Loucy (cell line): ENCODE data around the gene CMTR2.

Experiments used
- H2AFZ ChIP-seq: fragments of 200-600 bp; sonication (generic); 2 replicates; pipeline ENCODE4 v1.6.0; 2016; ENCODE audit warnings: antibody characterized with exemption, mild to moderate bottlenecking, low read length, moderate library complexity
- H3F3A ChIP-seq: fragments of 200-600 bp; 2 replicates; pipeline ENCODE4 v1.6.0; 2016; ENCODE audit warnings: antibody characterized with exemption, low read depth, mild to moderate bottlenecking
- H3K27me3 ChIP-seq: fragments of 200-600 bp; sonication (generic); 2 replicates; pipeline ENCODE4 v1.6.1; 2014; ENCODE audit warnings: low read length, mild to moderate bottlenecking; ENCODE audit not compliant: insufficient read depth, poor library complexity, severe bottlenecking
- H3K36me3 ChIP-seq: fragments of 200-600 bp; sonication (generic); 2 replicates; pipeline ENCODE4 v1.6.1; 2016; ENCODE audit warnings: low read length; ENCODE audit not compliant: insufficient read depth
- H3K4me1 ChIP-seq: fragments of 200-600 bp; sonication (generic); 2 replicates; pipeline ENCODE4 v1.5.1; 2014; ENCODE audit warnings: low read length, mild to moderate bottlenecking; ENCODE audit not compliant: insufficient read depth, poor library complexity, severe bottlenecking
- H3K4me2 ChIP-seq: fragments of 200-600 bp; sonication (generic); 2 replicates; pipeline ENCODE4 v1.6.0; 2014; ENCODE audit warnings: antibody characterized with exemption, low read length, low read depth, mild to moderate bottlenecking; ENCODE audit not compliant: poor library complexity, severe bottlenecking
- H3K4me3 ChIP-seq: fragments of 200-600 bp; sonication (generic); 2 replicates; pipeline ENCODE4 v1.5.1; 2014; ENCODE audit warnings: low read length, mild to moderate bottlenecking, mixed read lengths; ENCODE audit not compliant: poor library complexity, severe bottlenecking
- H3K79me2 ChIP-seq: fragments of 200-600 bp; sonication (generic); 2 replicates; pipeline ENCODE4 v1.6.1; 2014; ENCODE audit warnings: low read length; ENCODE audit not compliant: insufficient read depth
- H3K9ac ChIP-seq: fragments of 200-600 bp; sonication (generic); 2 replicates; pipeline ENCODE4 v1.6.0; 2014; ENCODE audit warnings: mild to moderate bottlenecking, low read depth, low read length, moderate library complexity; ENCODE audit not compliant: poor library complexity, severe bottlenecking
- H3K9me2 ChIP-seq: fragments of 200-600 bp; sonication (generic); replicated peaks from 2 replicates; pipeline ENCODE4 v1.6.1; 2016; ENCODE audit warnings: low read depth, low read length, mixed read lengths
- H3K9me3 ChIP-seq: fragments of 200-600 bp; sonication (generic); 2 replicates; pipeline ENCODE4 v1.6.1; 2014; ENCODE audit warnings: mild to moderate bottlenecking, antibody characterized with exemption, low read length, low read depth; ENCODE audit not compliant: insufficient read depth
- H4K20me1 ChIP-seq: fragments of 200-600 bp; sonication (generic); 2 replicates; pipeline ENCODE4 v1.6.0; 2014; ENCODE audit warnings: antibody characterized with exemption, low read length, mild to moderate bottlenecking; ENCODE audit not compliant: insufficient read depth, poor library complexity, severe bottlenecking
- EZH2phosphoT487 ChIP-seq: fragments of 200-600 bp; IDR thresholded peaks from 2 replicates; pipeline ENCODE4 v1.6.1; 2018; ENCODE audit warnings: antibody characterized with exemption, mild to moderate bottlenecking, moderate library complexity, borderline replicate concordance
- TF ChIP-seq, protein P1 (sequence below): fragments of 200-600 bp; sonication (generic); conservative IDR thresholded peaks from 2 replicates; pipeline ENCODE4 v1.5.1; 2014; ENCODE audit warnings: mild to moderate bottlenecking, antibody characterized with exemption, low read length

The CMTR2 gene

GRCh38 chr16:71283612-71284011 lies 5.6 kb downstream of the CMTR2 start:
- no peaks in the 10 kb centered on the region for H3F3A ChIP-seq
- no peak overlapping the region for H3K4me3 ChIP-seq
- peaks cover 13% of the 10 kb centered on the region; the same call in 1 of the 2 replicates for H3K36me3 ChIP-seq
- no peak for TF ChIP-seq EZH2phosphoT487
- H3K4me1 ChIP-seq = peaks cover 19% of the 10 kb centered on the region
- H3K9me2 ChIP-seq = no peaks in the 10 kb centered on the region
- H3K4me2 ChIP-seq = no peak overlapping the region
- H3K9me3 ChIP-seq = no peaks in the 10 kb centered on the region
- H3K27me3 ChIP-seq = no peaks in the 10 kb centered on the region
- H2AFZ ChIP-seq = no peak overlapping the region
- H4K20me1 ChIP-seq = peaks cover 22% of the 10 kb centered on the region
- peaks cover 22% of the 10 kb centered on the region for H3K79me2 ChIP-seq
- no peak overlapping the region for H3K9ac ChIP-seq

- Histone ChIP-seq H3K79me2 (peaks cover 15% of the 10 kb centered on the region), H3K9ac (no peak overlapping the region)
- no peak for TF ChIP-seq EZH2phosphoT487
- TF ChIP-seq, protein P1, sequence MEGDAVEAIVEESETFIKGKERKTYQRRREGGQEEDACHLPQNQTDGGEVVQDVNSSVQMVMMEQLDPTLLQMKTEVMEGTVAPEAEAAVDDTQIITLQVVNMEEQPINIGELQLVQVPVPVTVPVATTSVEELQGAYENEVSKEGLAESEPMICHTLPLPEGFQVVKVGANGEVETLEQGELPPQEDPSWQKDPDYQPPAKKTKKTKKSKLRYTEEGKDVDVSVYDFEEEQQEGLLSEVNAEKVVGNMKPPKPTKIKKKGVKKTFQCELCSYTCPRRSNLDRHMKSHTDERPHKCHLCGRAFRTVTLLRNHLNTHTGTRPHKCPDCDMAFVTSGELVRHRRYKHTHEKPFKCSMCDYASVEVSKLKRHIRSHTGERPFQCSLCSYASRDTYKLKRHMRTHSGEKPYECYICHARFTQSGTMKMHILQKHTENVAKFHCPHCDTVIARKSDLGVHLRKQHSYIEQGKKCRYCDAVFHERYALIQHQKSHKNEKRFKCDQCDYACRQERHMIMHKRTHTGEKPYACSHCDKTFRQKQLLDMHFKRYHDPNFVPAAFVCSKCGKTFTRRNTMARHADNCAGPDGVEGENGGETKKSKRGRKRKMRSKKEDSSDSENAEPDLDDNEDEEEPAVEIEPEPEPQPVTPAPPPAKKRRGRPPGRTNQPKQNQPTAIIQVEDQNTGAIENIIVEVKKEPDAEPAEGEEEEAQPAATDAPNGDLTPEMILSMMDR = no peak
Observed at GRCh38 chr16:71282943-71283342, 6.3 kb downstream of the CMTR2 start.

DNA sequence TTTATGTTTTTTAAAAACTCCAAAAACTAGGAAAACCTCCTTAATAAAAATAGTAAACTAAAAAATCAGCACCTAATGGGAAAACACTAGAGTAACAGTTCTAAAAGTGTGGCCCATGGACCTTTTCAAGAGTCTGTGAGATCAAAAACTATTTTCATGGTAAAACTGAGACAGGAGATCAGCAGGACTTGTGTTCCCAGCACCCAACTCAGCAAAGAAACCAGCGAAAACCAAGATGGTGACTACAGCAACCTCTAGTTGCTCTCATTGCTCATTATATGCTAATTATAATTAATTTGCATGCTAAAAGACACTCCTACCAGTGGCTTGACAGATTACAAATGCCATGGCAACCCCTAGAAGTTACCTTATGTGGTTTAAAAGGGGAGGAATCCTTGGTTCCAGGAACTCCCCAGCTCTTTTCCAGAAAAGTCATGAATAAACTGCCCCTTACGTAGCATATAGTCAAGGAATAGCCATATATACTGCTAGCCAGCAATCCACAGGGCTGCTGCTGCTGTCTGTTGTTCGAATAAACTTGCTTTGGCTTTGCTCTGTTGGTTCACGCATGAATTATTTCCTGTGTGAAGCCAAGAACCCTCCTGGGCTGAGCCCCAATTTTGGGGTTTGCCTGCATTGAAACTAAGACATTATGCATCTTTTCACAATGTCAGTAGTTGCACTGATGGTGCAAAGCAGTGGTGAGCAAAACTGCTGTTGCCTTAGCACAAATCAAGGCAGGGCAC lies 12.4 kb downstream of the CMTR2 start:
- H3K9me2 ChIP-seq = no peaks in the 10 kb centered on the region

More at GRCh38 chr16:71282943-71283342, 6.3 kb downstream of the CMTR2 start:
- H2AFZ ChIP-seq = no peak overlapping the region
- no peaks in the 10 kb centered on the region for H3K9me2 ChIP-seq
- H3K4me1 ChIP-seq = peaks cover 13% of the 10 kb centered on the region
- no peaks in the 10 kb centered on the region for H3K9me3 ChIP-seq
- no peaks in the 10 kb centered on the region for H3K27me3 ChIP-seq
- peaks cover 18% of the 10 kb centered on the region for H4K20me1 ChIP-seq
- no peak overlapping the region for H3K4me3 ChIP-seq
- no peaks in the 10 kb centered on the region for H3F3A ChIP-seq
- H3K36me3 ChIP-seq = peaks cover 13% of the 10 kb centered on the region; the same call in 1 of the 2 replicates
- H3K4me2 ChIP-seq = no peak overlapping the region

More for the DNA sequence above, 12.4 kb downstream of the CMTR2 start:
- Histone ChIP-seq H3K9ac (no peak overlapping the region), H3K27me3 (no peaks in the 10 kb centered on the region), H3K79me2 (no peaks in the 10 kb centered on the region), H2AFZ (no peak overlapping the region), H3K4me2 (no peak overlapping the region), H3K36me3 (no peaks in the 10 kb centered on the region), H3K4me1 (no peaks in the 10 kb centered on the region), H3K9me3 (0 out of 2 replicates have a peak, but pooled peaks cover 8% of the 10 kb centered on the region), H3F3A (no peaks in the 10 kb centered on the region), H3K4me3 (no peak overlapping the region), H4K20me1 (no peaks in the 10 kb centered on the region)
- TF ChIP-seq, protein P1 = no peak
- no peak for TF ChIP-seq EZH2phosphoT487
